Liver (tissue), 9 donors: ENCODE data around the gene OIT3. TPM values are rescaled to one million over a fixed set of nuclear protein-coding genes. Genes with fewer than 3 reads are reported as not detected.

Source experiments
- DNase-seq: peaks from one replicate; pipeline ENCODE4 v3.0.0-alpha.2; 2017; ENCODE audit warnings: low spot score
- H3K27ac ChIP-seq, 2 donors: one replicate each; pipeline ENCODE4 v1.7.0; 2013; ENCODE audit warnings: inconsistent platforms in 2 of 2, low read length in 2 of 2, control low read depth in 1 of 2, low read depth in 1 of 2, mild to moderate bottlenecking in 1 of 2
- H3K27me3 ChIP-seq, 4 donors: one replicate each; pipeline versions ENCODE4 v1.6.1 to v1.7.0; 2013; ENCODE audit warnings: low read length in 3 of 4, inconsistent platforms in 1 of 4, mild to moderate bottlenecking in 1 of 4, moderate library complexity in 1 of 4; ENCODE audit not compliant: control insufficient read depth in 4 of 4, insufficient read depth in 4 of 4
- H3K36me3 ChIP-seq, 4 donors: one replicate each; pipeline versions ENCODE4 v1.6.1 to v1.7.0; 2013; ENCODE audit warnings: low read length in 3 of 4, mild to moderate bottlenecking in 3 of 4, low read depth in 1 of 4, moderate library complexity in 1 of 4; ENCODE audit not compliant: control insufficient read depth in 4 of 4, insufficient read depth in 3 of 4
- H3K4me1 ChIP-seq, 4 donors: one replicate each; pipeline versions ENCODE4 v1.6.1 to v1.7.0; 2013; ENCODE audit warnings: low read length in 3 of 4, mild to moderate bottlenecking in 3 of 4, moderate library complexity in 1 of 4; ENCODE audit not compliant: control insufficient read depth in 4 of 4, insufficient read depth in 4 of 4
- H3K4me3 ChIP-seq, 3 donors: one replicate each; pipeline versions ENCODE4 v1.6.1 to v1.7.0; 2013; ENCODE audit warnings: low read length in 3 of 3, control low read depth in 1 of 3, low read depth in 1 of 3, mild to moderate bottlenecking in 1 of 3
- H3K9ac ChIP-seq, 2 donors: one replicate each; pipeline ENCODE4 v1.7.0; 2013; ENCODE audit warnings: low read length in 2 of 2, mild to moderate bottlenecking in 2 of 2, moderate library complexity in 2 of 2, control low read depth in 1 of 2, low read depth in 1 of 2
- H3K9me3 ChIP-seq, 4 donors: one replicate each; pipeline versions ENCODE4 v1.6.1 to v1.7.0; 2013; ENCODE audit warnings: low read length in 3 of 4; ENCODE audit not compliant: control insufficient read depth in 4 of 4
- EGR1 ChIP-seq, 2 donors: IDR thresholded peaks; 2 replicates each; pipeline ENCODE4 v1.6.1; 2016 to 2018; ENCODE audit warnings: antibody characterized with exemption in 2 of 2, low read depth in 2 of 2
- GABPA ChIP-seq, 2 donors: IDR thresholded peaks in 1 of 2; conservative IDR thresholded peaks in 1 of 2; 2 replicates each; pipeline ENCODE4 v1.6.1; 2016; ENCODE audit warnings: antibody characterized with exemption in 2 of 2, mild to moderate bottlenecking in 1 of 2, moderate library complexity in 1 of 2
- HNF4A ChIP-seq, 2 donors: conservative IDR thresholded peaks; 2 replicates each; pipeline ENCODE4 v1.6.1; 2016; ENCODE audit warnings: antibody characterized with exemption in 2 of 2, mild to moderate bottlenecking in 2 of 2
- HNF4G ChIP-seq: IDR thresholded peaks from 2 replicates; pipeline ENCODE4 v1.6.1; 2016; ENCODE audit warnings: antibody characterized with exemption
- JUND ChIP-seq, 2 donors: IDR thresholded peaks; 2 replicates each; pipeline ENCODE4 v1.6.1; 2016; ENCODE audit warnings: antibody characterized with exemption in 2 of 2
- NR2F2 ChIP-seq: IDR thresholded peaks from 2 replicates; pipeline ENCODE4 v1.6.1; 2016; ENCODE audit warnings: antibody characterized with exemption
- RAD21 ChIP-seq, 2 donors: IDR thresholded peaks; 2 replicates each; pipeline ENCODE4 v1.6.1; 2016; ENCODE audit warnings: antibody characterized with exemption in 2 of 2, mild to moderate bottlenecking in 2 of 2
- RXRA ChIP-seq, 2 donors: IDR thresholded peaks; 2 replicates each; pipeline ENCODE4 v1.6.1; 2017 to 2018; ENCODE audit warnings: antibody characterized with exemption in 2 of 2, mild to moderate bottlenecking in 1 of 2
- SP1 ChIP-seq: IDR thresholded peaks from 2 replicates; pipeline ENCODE4 v1.6.1; 2018; ENCODE audit warnings: antibody characterized with exemption, mild to moderate bottlenecking
- TAF1 ChIP-seq: conservative IDR thresholded peaks from 2 replicates; pipeline ENCODE4 v1.6.1; 2016; ENCODE audit warnings: antibody characterized with exemption, mild to moderate bottlenecking
- YY1 ChIP-seq: IDR thresholded peaks from 2 replicates; pipeline ENCODE4 v1.6.1; 2016; ENCODE audit warnings: antibody characterized with exemption, mild to moderate bottlenecking
- WGBS: extraction: QIAGEN DNeasy Blood & Tissue Kit; methylation state at CpG from one replicate; pipeline ENCODE4 v1.1.7; 2013; 5-methylcytosine and 5-hydroxymethylcytosine counted together
- polyA plus RNA-seq, 2 donors: library from polyadenylated mRNA; stranded (reverse) in 1 of 2; unstranded in 1 of 2; fragments of 200-250 nt in 1 of 2; fragments of >200 nt in 1 of 2; fragmentation: Nextera tagmentation in 1 of 2; extraction: Ambion mirVana in 1 of 2; gene quantifications; one replicate each; pipeline versions ENCODE4 v1.2.1 to v1.2.3, GENCODE V29; 2013 to 2015
- total RNA-seq, 2 donors: library from RNA; depleted of rRNA; stranded (reverse); fragments of >200 nt; gene quantifications; one replicate each; pipeline ENCODE4 v1.2.3, GENCODE V29; 2014
- TF ChIP-seq, protein P1 (sequence below): IDR thresholded peaks from 2 replicates; pipeline ENCODE4 v1.6.1; 2016; ENCODE audit warnings: antibody characterized with exemption
- TF ChIP-seq, protein P2 (sequence below): IDR thresholded peaks from 2 replicates; pipeline ENCODE4 v1.6.1; 2016; ENCODE audit warnings: antibody characterized with exemption
- TF ChIP-seq, protein P3 (sequence below): fragments of 150-350 bp; IDR thresholded peaks from 2 replicates; pipeline ENCODE4 v1.5.1; 2017; ENCODE audit warnings: improper control_type of control experiment, low read depth, low read length; ENCODE audit not compliant: missing input control
- TF ChIP-seq, protein P4 (sequence below): IDR thresholded peaks from 2 replicates; pipeline ENCODE4 v1.6.1; 2016; ENCODE audit warnings: antibody characterized with exemption
- donor health status: healthy.
- donor health status: healthy.
- donor health status: healthy.
- donor health status: healthy.
- donor health status: healthy.

Gene OIT3
- total and polyA plus RNA-seq, 4 donors, result 19.0 to 84.8 (median 59.8) TPM

DNA sequence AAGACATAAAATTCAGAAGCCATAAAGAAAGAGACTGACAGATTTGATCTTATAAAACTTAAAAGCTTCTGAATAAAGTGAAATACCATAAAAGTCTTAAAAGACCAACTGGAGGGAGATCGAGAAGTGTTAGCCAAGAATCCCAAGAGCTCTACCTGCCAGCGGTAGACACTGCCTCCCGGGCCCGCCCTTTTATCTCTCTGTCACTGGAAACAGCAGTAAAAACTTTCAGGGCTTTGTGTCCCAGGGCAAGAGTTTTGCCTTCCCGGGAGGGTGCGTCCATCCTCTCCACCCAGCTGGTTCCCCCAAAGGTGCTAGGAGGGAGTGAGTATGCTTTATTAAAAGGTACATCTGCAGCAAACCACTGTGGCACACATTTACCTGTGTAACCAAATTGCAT, 55.2 kb downstream of the OIT3 start:
- 73% methylated on average over 6 of the region's 6 CpGs for WGBS
- Histone ChIP-seq H3K4me1 (peaks cover 2 to 21% (median 9%) of the 10 kb centered on the region in 4 donors), H3K9me3 (no peaks in the 10 kb centered on the region), H3K27me3 (no peaks in the 10 kb centered on the region), H3K36me3 (peaks cover 0 to 3% (median 2%) of the 10 kb centered on the region in 4 donors), H3K4me3 (no peak overlapping the region), H3K9ac (no peak overlapping the region), H3K27ac (no peak overlapping the region)
- DNase-seq, result no peak
- TF ChIP-seq RAD21 (IDR thresholded peaks at IDR 0.05) (no peak), JUND (IDR thresholded peaks at IDR 0.05) (no peak), HNF4A (conservative IDR thresholded peaks at IDR 0.05) (no peak), EGR1 (IDR thresholded peaks at IDR 0.05; ENCODE audit: low read depth in 2 of 2) (no peak), GABPA (IDR thresholded peaks at IDR 0.05 in 1 of 2, conservative IDR thresholded peaks at IDR 0.05 in 1 of 2) (no peak), TAF1 (no peak), HNF4G (no peak), YY1 (no peak), NR2F2 (no peak), RXRA (IDR thresholded peaks at IDR 0.05) (no peak), SP1 (no peak)
- TF ChIP-seq, protein P1, sequence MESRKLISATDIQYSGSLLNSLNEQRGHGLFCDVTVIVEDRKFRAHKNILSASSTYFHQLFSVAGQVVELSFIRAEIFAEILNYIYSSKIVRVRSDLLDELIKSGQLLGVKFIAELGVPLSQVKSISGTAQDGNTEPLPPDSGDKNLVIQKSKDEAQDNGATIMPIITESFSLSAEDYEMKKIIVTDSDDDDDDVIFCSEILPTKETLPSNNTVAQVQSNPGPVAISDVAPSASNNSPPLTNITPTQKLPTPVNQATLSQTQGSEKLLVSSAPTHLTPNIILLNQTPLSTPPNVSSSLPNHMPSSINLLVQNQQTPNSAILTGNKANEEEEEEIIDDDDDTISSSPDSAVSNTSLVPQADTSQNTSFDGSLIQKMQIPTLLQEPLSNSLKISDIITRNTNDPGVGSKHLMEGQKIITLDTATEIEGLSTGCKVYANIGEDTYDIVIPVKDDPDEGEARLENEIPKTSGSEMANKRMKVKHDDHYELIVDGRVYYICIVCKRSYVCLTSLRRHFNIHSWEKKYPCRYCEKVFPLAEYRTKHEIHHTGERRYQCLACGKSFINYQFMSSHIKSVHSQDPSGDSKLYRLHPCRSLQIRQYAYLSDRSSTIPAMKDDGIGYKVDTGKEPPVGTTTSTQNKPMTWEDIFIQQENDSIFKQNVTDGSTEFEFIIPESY, result no peak
- TF ChIP-seq, protein P2, sequence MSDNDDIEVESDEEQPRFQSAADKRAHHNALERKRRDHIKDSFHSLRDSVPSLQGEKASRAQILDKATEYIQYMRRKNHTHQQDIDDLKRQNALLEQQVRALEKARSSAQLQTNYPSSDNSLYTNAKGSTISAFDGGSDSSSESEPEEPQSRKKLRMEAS, result no peak
- TF ChIP-seq, protein P3, sequence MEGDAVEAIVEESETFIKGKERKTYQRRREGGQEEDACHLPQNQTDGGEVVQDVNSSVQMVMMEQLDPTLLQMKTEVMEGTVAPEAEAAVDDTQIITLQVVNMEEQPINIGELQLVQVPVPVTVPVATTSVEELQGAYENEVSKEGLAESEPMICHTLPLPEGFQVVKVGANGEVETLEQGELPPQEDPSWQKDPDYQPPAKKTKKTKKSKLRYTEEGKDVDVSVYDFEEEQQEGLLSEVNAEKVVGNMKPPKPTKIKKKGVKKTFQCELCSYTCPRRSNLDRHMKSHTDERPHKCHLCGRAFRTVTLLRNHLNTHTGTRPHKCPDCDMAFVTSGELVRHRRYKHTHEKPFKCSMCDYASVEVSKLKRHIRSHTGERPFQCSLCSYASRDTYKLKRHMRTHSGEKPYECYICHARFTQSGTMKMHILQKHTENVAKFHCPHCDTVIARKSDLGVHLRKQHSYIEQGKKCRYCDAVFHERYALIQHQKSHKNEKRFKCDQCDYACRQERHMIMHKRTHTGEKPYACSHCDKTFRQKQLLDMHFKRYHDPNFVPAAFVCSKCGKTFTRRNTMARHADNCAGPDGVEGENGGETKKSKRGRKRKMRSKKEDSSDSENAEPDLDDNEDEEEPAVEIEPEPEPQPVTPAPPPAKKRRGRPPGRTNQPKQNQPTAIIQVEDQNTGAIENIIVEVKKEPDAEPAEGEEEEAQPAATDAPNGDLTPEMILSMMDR, result no peak
- TF ChIP-seq, protein P4, sequence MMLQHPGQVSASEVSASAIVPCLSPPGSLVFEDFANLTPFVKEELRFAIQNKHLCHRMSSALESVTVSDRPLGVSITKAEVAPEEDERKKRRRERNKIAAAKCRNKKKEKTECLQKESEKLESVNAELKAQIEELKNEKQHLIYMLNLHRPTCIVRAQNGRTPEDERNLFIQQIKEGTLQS, result no peak

DNA sequence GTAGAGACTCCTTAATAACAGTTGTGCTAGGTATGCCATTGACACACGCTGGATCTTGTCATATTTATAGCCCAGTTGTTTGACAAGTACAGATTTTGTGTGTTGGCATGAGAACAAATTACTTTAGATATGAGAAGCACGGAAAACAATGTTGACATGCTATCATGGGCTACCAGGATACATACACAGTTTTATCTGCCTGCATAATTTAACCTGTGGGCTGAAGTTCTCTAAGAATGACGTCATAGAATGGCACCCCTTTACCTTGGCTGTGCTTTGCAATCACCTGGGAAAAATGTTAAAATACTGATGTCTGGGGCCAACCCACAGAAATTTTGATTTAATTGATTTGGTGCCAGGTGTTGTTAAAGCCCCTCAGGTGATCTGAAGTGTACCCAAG, 58.2 kb downstream of the OIT3 start:
- Histone ChIP-seq H3K27ac (peak overlapping the region; percentile 93 to 99), H3K9me3 (no peaks in the 10 kb centered on the region), H3K9ac (no peak overlapping the region), H3K27me3 (no peaks in the 10 kb centered on the region), H3K4me1 (peaks cover 5 to 31% (median 12%) of the 10 kb centered on the region in 4 donors), H3K4me3 (peak overlapping the region in 2 of 3 donors; percentile 16 to 85), H3K36me3 (no peaks in the 10 kb centered on the region)
- 35% methylated on average over 3 of the region's 3 CpGs for WGBS
- DNase-seq, result no peak
- TF ChIP-seq, protein P3, result no peak
- TF ChIP-seq HNF4G (no peak), EGR1 (IDR thresholded peaks at IDR 0.05; ENCODE audit: low read depth in 2 of 2) (no peak)
